GM21786 (cell line): ENCODE measurements around the gene NKX6-2.
"Not testable (repeated sequence)": the region's sequence is repeated elsewhere in the genome, so short reads cannot be mapped to it uniquely, and the experiment has no call there.

ENCODE experiments used
- ATAC-seq: cut with Tn5 transposase; IDR thresholded peaks from one replicate; pipeline ENCODE4 v1.9.1; 2021; ENCODE audit not compliant: unreplicated experiment

NKX6-2 gene

GRCh38 chr10:132783940-132784865 lies 1.7 kb downstream of the NKX6-2 start:
- ATAC-seq, result no peak

GRCh38 chr10:132783165-132783939 lies 2.6 kb downstream of the NKX6-2 start:
- no peak for ATAC-seq

GRCh38 chr10:132781556-132781955 lies 4.4 kb downstream of the NKX6-2 start:
- no peak for ATAC-seq

GRCh38 chr10:132780356-132780755 lies 5.6 kb downstream of the NKX6-2 start:
- ATAC-seq, result no peak

- no peak for ATAC-seq
Observed at GRCh38 chr10:132779549-132780294, 6.2 kb downstream of the NKX6-2 start.

GRCh38 chr10:132777441-132777840 lies 8.5 kb downstream of the NKX6-2 start:
- no peak for ATAC-seq

- ATAC-seq, result no peak
Observed at GRCh38 chr10:132776821-132777220, 9.1 kb downstream of the NKX6-2 start.

GRCh38 chr10:132776186-132776585 lies 9.8 kb downstream of the NKX6-2 start:
- ATAC-seq, result no peak

GRCh38 chr10:132774902-132775863 lies 10.8 kb downstream of the NKX6-2 start:
- ATAC-seq, result no peak

- no peak for ATAC-seq
Observed at GRCh38 chr10:132774181-132774901, 11.6 kb downstream of the NKX6-2 start.

- ATAC-seq, result not testable (repeated sequence)
Observed at GRCh38 chr10:132772816-132773215, 13.1 kb downstream of the NKX6-2 start.

- ATAC-seq, result no peak
Observed at GRCh38 chr10:132770061-132771021, 15.6 kb downstream of the NKX6-2 start.

GRCh38 chr10:132768346-132769248 lies 17.4 kb downstream of the NKX6-2 start:
- no peak for ATAC-seq

- no peak for ATAC-seq
Observed at GRCh38 chr10:132766291-132766690, 19.7 kb downstream of the NKX6-2 start.

- ATAC-seq, result no peak
Observed at GRCh38 chr10:132765435-132765834, 20.5 kb downstream of the NKX6-2 start.

- ATAC-seq, result no peak
Observed at GRCh38 chr10:132764108-132764507, 21.8 kb downstream of the NKX6-2 start.

- no peak for ATAC-seq
Observed at GRCh38 chr10:132763545-132763944, 22.4 kb downstream of the NKX6-2 start.
